MM.1S (cell line): ENCODE data around the gene CBLN3.
"Not testable (repeated sequence)": the region's sequence is repeated elsewhere in the genome, so short reads cannot be mapped to it uniquely, and the experiment has no call there.

Source experiments
- DNase-seq: peaks from one replicate; pipeline ENCODE4 v3.0.0-alpha.2; 2015
- H2AFZ ChIP-seq: fragments of 300-600 bp; sonication (generic); 2 replicates; pipeline ENCODE4 v1.6.0; 2016; ENCODE audit warnings: antibody characterized with exemption, low read length
- H3F3A ChIP-seq: fragments of 300-600 bp; sonication (generic); 2 replicates; pipeline ENCODE4 v1.6.1; 2016; ENCODE audit warnings: mild to moderate bottlenecking, antibody characterized with exemption, low read length, moderate library complexity, mixed read lengths; ENCODE audit not compliant: insufficient read depth
- H3K27ac ChIP-seq: fragments of 300-600 bp; sonication (generic); 2 replicates; pipeline ENCODE4 v1.5.1; 2016; ENCODE audit warnings: mild to moderate bottlenecking, low read length
- H3K27me3 ChIP-seq: fragments of 300-600 bp; sonication (generic); replicated peaks from 2 replicates; pipeline ENCODE4 v1.6.0; 2016; ENCODE audit warnings: low read length; ENCODE audit not compliant: insufficient read depth
- H3K36me3 ChIP-seq: fragments of 300-600 bp; sonication (generic); replicated peaks from 2 replicates; pipeline ENCODE4 v1.6.1; 2016; ENCODE audit warnings: mild to moderate bottlenecking, low read length, mixed read lengths; ENCODE audit not compliant: insufficient read depth
- H3K4me1 ChIP-seq: fragments of 300-600 bp; sonication (generic); 2 replicates; pipeline ENCODE4 v1.6.1; 2016; ENCODE audit warnings: low read length, mixed read lengths
- H3K4me2 ChIP-seq: fragments of 300-600 bp; sonication (generic); 2 replicates; pipeline ENCODE4 v1.6.0; 2016; ENCODE audit warnings: low read depth, low read length
- H3K4me3 ChIP-seq: fragments of 300-600 bp; sonication (generic); 2 replicates; pipeline ENCODE4 v1.5.1; 2016; ENCODE audit warnings: low read length, mixed read lengths
- H3K79me2 ChIP-seq: fragments of 300-600 bp; sonication (generic); 2 replicates; pipeline ENCODE4 v1.6.1; 2016; ENCODE audit warnings: mixed run types, low read length, mixed read lengths
- H3K9ac ChIP-seq: fragments of 300-600 bp; sonication (generic); 2 replicates; pipeline ENCODE4 v1.6.1; 2016; ENCODE audit warnings: low read length, mixed read lengths
- H3K9me2 ChIP-seq: fragments of 300-600 bp; sonication (generic); replicated peaks from 2 replicates; pipeline ENCODE4 v1.6.1; 2016; ENCODE audit warnings: mild to moderate bottlenecking, low read length, mixed read lengths; ENCODE audit not compliant: insufficient read depth
- H3K9me3 ChIP-seq: fragments of 300-600 bp; sonication (generic); replicated peaks from 2 replicates; pipeline ENCODE4 v1.6.1; 2016; ENCODE audit warnings: mild to moderate bottlenecking, low read length, mixed read lengths; ENCODE audit not compliant: insufficient read depth
- H4K20me1 ChIP-seq: fragments of 300-600 bp; sonication (generic); 2 replicates; pipeline ENCODE4 v1.6.1; 2016; ENCODE audit warnings: mild to moderate bottlenecking, low read length, moderate library complexity, mixed read lengths; ENCODE audit not compliant: insufficient read depth
- EZH2 ChIP-seq: fragments of 300-600 bp; sonication (generic); optimal IDR thresholded peaks from 2 replicates; pipeline ENCODE3; 2017; ENCODE audit warnings: low read depth, mild to moderate bottlenecking, antibody characterized with exemption, low read length, mixed read lengths
- EZH2phosphoT487 ChIP-seq: fragments of 300-600 bp; sonication (generic); IDR thresholded peaks from 2 replicates; pipeline ENCODE4 v1.6.1; 2018; ENCODE audit warnings: antibody characterized with exemption, low read length
- TF ChIP-seq, protein P1 (sequence below): fragments of 300-600 bp; sonication (generic); IDR thresholded peaks from 2 replicates; pipeline ENCODE4 v1.5.1; 2016; ENCODE audit warnings: antibody characterized with exemption, low read length, mixed read lengths

Gene CBLN3

DNA sequence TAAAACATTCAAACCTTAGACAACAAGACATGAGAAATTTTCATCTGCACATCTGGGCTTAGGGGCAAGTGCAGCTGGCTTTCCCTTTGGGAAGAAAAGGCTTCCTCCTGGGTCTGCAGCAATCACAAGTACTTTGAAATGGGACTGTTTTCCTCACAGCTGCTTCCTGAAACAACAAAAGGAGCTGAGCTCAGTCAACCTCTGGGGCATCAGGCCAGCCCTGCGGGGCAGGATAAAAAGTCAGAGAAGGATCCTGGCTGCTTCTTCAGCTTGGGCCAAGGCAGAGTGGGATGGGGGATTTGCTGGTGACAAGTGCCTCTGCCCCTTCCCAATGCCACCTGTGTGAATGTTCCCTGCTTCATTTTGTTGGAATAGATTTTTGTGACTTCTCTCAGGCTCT, 29.3 kb upstream of the CBLN3 start:
- Histone ChIP-seq H3K9me3 (no peaks in the 10 kb centered on the region), H3K4me1 (peaks cover 9% of the 10 kb centered on the region), H3K4me3 (no peak overlapping the region), H3K27me3 (no peaks in the 10 kb centered on the region), H4K20me1 (no peaks in the 10 kb centered on the region), H3K4me2 (no peak overlapping the region), H3K36me3 (no peaks in the 10 kb centered on the region), H3K9ac (no peak overlapping the region), H3K9me2 (no peaks in the 10 kb centered on the region), H2AFZ (no peak overlapping the region), H3K27ac (no peak overlapping the region), H3F3A (no peaks in the 10 kb centered on the region), H3K79me2 (no peaks in the 10 kb centered on the region)
- DNase-seq: no peak
- no peak for TF ChIP-seq EZH2phosphoT487
- TF ChIP-seq EZH2: no peak
- TF ChIP-seq, protein P1, sequence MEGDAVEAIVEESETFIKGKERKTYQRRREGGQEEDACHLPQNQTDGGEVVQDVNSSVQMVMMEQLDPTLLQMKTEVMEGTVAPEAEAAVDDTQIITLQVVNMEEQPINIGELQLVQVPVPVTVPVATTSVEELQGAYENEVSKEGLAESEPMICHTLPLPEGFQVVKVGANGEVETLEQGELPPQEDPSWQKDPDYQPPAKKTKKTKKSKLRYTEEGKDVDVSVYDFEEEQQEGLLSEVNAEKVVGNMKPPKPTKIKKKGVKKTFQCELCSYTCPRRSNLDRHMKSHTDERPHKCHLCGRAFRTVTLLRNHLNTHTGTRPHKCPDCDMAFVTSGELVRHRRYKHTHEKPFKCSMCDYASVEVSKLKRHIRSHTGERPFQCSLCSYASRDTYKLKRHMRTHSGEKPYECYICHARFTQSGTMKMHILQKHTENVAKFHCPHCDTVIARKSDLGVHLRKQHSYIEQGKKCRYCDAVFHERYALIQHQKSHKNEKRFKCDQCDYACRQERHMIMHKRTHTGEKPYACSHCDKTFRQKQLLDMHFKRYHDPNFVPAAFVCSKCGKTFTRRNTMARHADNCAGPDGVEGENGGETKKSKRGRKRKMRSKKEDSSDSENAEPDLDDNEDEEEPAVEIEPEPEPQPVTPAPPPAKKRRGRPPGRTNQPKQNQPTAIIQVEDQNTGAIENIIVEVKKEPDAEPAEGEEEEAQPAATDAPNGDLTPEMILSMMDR: no peak

DNA sequence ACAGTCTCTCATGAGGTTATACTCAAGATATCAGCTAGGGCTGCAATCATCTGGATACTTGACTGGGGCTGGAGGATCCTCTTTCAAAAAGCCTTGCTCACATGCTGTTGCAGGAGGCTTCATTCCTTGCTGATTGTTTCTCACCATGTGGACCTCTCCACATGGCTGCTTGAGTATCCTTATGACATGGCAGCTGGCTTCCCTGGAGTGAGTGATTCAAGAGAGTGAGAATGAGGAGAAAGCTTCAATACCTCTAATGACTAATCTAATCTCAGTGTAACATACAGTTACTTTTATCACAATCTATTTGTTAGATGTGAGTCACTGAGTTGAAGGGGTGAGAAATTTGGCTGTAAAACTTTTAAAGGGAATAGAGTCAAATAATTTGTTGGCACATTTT, 27.5 kb upstream of the CBLN3 start:
- Histone ChIP-seq H2AFZ (no peak overlapping the region), H3K4me3 (no peak overlapping the region), H3K36me3 (no peaks in the 10 kb centered on the region), H3K4me2 (no peak overlapping the region), H3K4me1 (no peaks in the 10 kb centered on the region), H3K27me3 (no peaks in the 10 kb centered on the region), H3K9me3 (no peaks in the 10 kb centered on the region), H3F3A (no peaks in the 10 kb centered on the region), H3K9me2 (no peaks in the 10 kb centered on the region), H3K79me2 (no peaks in the 10 kb centered on the region), H3K27ac (no peak overlapping the region), H4K20me1 (no peaks in the 10 kb centered on the region), H3K9ac (no peak overlapping the region)
- DNase-seq: no peak
- TF ChIP-seq EZH2: no peak
- TF ChIP-seq EZH2phosphoT487: no peak
- TF ChIP-seq, protein P1: no peak

DNA sequence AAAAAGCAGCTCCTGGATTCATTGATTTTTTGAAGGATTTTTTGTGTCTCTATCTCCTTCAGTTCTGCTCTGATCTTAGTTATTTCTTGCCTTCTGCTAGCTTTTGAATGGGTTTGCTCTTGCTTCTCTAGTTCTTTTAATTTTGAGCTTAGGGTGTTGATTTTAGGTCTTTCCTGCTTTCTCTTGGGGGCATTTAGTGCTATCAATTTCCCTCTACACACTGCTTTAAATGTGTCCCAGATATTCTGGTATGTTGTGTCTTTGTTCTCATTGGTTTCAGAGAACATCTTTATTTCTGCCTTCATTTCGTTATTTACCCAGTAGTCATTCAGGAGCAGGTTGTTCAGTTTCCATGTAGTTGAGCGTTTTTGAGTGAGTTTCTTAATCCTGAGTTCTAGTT, 21.4 kb upstream of the CBLN3 start:
- H2AFZ ChIP-seq, H3K4me2 ChIP-seq, H3K79me2 ChIP-seq, H4K20me1 ChIP-seq, H3K27me3 ChIP-seq, H3K9ac ChIP-seq, H3K27ac ChIP-seq, H3F3A ChIP-seq, H3K9me3 ChIP-seq, H3K36me3 ChIP-seq, DNase-seq, H3K4me1 ChIP-seq, H3K9me2 ChIP-seq, H3K4me3 ChIP-seq: not testable (repeated sequence)

DNA sequence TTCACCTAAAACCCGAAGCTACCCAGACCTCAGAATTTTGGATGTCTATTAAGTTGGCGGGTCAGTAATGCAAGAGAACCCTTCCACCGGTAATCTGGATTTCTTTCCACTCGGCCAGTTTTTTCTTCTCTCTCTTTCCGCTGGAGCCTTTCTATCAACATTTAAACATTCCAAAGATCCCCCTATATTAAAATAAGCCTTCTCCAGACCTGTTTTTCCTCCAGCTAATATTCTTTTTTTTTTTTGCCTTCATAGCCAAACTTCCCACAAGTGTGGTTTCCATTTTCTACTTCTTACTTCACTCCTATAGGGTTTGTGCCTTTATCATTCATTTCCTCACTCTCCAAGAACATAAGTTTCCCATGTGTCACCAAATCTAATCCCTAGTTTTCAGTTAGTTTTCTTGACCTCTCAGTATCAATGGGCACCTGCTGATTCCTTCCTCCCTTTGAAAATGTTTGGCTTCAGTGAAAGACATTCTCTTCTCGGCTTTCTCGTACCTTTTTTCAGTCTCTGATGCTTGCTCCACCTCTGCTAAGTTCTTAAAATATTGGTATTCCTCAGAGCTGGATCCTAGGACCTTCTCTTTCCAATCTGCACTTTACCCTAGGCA, 13.7 kb upstream of the CBLN3 start:
- Histone ChIP-seq H3K9ac (peak overlapping the region; percentile 61; the same call in 1 of the 2 replicates), H3K4me1 (no peaks in the 10 kb centered on the region), H2AFZ (peak overlapping the region; percentile 56), H3K4me3 (peak overlapping the region; percentile 72), H3K27me3 (no peaks in the 10 kb centered on the region), H3K9me2 (no peaks in the 10 kb centered on the region), H3K79me2 (no peaks in the 10 kb centered on the region; the same call in 1 of the 2 replicates), H4K20me1 (no peaks in the 10 kb centered on the region), H3K36me3 (0 out of 2 replicates have a peak, but pooled peaks cover under 1% of the 10 kb centered on the region), H3F3A (peaks cover 5% of the 10 kb centered on the region), H3K9me3 (no peaks in the 10 kb centered on the region), H3K27ac (peak overlapping the region; percentile 41; the same call in 1 of the 2 replicates), H3K4me2 (peak overlapping the region; percentile 69)
- no peak for DNase-seq
- no peak for TF ChIP-seq EZH2
- TF ChIP-seq EZH2phosphoT487: no peak
- TF ChIP-seq, protein P1: no peak
